HG03457 (cell line): ENCODE measurements around the gene MSX1.

Experiments
- ATAC-seq: cut with Tn5 transposase; IDR thresholded peaks from one replicate; pipeline ENCODE4 v1.9.1; 2021; ENCODE audit warnings: moderate number of reproducible peaks; ENCODE audit not compliant: unreplicated experiment

Gene MSX1

GRCh38 chr4:4868758-4869723, 9.6 kb downstream of the MSX1 start:
- no peak for ATAC-seq

GRCh38 chr4:4869731-4870571, 10.5 kb downstream of the MSX1 start:
- ATAC-seq, result no peak

DNA sequence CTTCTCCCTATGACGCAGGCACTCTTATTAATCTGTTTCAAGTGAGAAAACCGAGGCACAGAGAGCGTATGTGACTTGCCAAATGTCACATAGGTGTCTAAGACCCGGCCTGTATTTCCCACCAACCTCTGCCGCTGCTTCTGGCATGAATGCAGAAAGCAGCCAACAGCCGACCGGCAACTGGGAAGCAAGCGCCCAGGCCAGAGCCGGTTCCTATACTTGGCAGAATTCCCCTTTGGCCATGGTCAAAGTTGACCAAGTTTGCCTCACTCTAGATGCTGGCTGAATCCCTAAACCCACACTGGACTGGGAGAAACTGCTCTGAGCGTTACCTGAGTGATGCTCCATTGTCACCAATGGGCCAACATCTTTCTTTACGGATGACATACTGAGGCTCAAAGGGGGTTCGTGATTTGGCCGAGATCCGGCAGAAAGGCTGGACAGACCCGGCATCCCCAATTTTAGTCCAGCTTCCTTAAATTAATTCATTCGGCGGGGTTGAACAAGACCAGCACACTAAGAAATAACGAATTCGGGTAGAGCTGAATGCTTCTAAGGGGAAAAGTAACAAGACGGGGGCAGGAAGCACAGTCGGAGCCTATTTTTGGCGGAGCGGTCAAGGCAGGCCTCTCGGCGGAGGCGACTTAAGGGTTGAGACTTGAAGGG, 11.2 kb downstream of the MSX1 start:
- ATAC-seq, result no peak

DNA sequence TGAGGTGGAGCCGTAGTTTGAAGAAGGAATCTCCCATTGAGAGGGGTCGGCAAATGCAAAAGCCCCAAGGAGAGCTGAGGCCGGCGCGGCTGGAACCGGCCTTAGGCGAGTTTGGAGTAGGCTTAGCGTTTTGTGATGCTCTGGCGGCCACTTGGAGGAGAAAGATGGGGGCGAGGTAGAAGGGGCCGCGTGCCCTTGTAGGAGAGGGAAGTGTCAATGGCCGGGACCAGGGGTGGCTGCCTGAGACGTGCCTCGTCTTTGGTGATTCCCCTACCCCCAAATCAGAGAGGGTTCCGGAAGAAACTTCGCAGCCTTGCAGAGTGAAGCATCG, 11.7 kb downstream of the MSX1 start:
- ATAC-seq, result no peak

DNA sequence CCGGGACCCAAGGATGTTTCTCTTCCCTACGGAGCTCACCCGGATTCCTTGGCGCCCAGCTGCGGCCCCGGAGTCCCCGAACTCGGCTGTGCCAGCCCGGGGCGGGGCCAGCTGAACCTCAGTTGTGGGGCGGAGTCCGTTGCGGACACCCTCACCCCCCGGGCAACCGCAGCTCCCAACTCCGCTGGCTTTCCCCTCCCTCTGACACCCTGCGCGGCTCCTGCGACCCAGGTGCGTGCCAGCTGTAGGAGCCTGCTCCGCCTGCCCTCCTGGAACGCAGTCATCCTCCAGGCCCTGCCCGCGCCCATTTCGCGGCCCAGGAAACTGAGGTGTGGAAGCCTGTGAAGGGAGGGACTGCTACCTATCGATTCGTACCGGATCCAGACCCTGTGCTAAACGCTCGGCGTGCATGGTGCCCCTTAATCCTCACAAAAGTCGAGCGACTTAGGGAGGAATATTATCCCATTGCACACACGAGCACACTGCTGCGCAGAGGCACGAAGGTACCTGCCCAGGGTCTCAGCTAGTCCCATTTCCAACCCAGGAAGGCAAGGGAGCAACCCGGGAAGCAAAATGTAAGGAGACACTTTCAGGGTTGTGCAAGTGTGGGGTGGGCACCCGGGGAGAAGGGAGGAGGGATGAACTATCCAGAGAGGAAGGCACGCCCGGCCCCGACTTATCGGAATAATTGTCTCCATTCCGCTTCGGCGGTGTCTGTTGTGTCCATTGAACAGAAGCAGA, 12.3 kb downstream of the MSX1 start:
- ATAC-seq, result no peak

GRCh38 chr4:4872314-4872903, 12.9 kb downstream of the MSX1 start:
- ATAC-seq, result no peak

DNA sequence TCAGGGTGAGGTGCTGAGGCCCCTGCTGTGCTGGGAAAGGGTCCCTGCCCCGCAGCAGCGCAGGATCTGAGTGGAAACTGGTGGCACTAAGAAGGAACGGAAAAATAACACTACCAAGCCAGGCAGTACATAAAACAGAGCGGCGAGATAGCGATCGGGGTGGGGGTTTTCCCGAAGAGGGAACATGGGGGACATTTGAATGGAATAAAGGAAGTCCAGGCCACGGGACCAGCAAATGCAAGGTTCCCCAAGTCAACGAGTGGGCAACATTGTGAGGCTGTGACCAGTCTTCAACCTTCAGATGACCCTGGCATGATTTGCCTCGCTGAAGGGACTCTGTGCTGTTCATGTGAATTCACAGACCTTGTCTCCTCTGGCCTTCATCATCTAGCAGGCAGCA, 13.7 kb downstream of the MSX1 start:
- ATAC-seq, result no peak

GRCh38 chr4:4874254-4874653, 14.8 kb downstream of the MSX1 start:
- no peak for ATAC-seq

- ATAC-seq, result no peak
Observed at GRCh38 chr4:4875147-4875546, 15.7 kb downstream of the MSX1 start.

DNA sequence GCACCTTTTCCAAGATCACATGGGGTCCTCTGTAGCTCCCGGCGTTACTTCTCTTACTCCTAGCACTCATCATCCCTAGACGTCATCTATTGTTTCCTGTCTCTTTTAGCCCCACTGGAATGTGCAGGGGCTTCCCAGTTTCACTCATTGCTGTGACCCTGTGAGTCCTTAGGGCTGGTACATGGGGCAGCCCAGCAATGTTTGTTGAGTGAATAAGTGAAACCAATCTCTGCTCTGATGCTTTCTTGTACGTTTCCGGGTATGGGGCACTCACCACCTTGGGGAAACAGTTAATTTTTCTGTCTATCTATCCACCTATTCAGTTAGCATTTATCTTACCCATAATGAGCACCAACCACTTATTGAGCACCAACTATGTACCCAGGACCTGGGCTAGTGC, 16.1 kb downstream of the MSX1 start:
- ATAC-seq, result no peak

DNA sequence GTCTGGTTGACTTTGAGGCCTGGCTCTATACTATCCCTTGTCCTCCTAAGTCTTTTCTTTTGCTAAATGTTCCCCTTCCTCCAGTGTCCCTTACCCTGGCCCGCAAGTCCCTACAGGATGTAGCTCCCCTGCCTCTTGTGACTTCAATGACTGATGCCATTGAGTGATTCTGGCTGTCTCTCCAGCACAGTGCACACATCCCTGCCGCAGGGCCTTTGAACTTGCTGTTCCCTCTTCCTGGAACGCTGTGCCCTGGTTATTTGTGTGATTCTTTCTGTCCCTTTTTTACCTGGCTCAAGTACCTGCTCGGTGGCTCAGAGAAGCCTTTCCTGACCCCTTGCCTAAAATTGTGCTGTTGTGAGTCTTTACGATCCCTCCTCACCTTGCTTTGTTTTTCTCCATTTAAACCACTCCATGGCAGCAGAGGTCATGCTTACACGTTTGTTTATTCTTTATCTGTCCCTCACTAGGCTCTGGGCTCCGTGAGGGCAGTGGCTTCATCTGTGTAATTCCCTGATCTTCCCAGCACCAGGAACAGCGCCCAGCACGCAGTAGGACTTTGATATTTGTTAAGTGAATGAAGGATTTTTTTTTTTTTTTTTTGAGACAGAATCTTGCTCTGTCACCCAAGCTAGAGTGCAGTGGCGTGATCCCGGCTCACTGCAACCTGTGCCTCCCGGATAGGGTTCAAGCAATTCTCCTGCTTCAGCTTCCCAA, 17.6 kb downstream of the MSX1 start:
- ATAC-seq, result no peak

DNA sequence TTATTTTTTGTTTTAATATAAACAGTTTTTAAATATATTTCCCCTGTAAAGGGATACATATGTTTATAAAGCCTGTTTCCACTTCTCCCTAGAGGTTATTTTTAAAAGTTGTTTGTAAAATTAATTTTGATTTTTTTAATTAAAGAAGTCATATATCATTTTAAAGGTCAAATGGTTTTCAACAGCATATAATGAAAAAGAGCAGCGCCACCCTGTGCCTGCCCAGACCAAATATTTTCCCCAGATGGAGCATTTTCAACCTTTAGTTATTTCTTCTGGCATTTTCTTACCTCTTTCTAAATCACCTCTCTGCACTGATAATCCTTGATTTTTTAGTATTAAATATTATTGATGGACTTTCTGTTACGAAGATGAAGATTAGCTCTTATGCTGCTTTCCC, 21.0 kb downstream of the MSX1 start:
- no peak for ATAC-seq

DNA sequence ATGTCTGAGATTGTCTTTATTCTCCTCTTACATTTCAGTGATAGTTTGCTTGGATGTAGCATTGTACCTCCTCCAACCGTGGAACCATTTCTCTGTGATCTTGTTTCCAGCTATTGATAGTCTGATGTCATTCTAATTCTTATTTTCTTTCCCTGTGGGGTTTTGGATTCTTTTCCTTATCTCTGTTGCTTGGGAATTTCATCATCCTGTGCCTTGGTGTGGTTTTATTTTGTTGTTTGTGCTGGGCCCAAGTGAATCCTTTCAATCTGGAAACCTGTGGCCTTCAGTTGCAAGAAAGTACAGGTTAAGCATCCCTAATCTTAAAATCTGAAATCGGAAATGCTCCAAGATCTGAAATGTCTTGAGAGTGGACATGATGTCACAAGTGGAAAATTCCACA, 22.0 kb downstream of the MSX1 start:
- ATAC-seq, result no peak

DNA sequence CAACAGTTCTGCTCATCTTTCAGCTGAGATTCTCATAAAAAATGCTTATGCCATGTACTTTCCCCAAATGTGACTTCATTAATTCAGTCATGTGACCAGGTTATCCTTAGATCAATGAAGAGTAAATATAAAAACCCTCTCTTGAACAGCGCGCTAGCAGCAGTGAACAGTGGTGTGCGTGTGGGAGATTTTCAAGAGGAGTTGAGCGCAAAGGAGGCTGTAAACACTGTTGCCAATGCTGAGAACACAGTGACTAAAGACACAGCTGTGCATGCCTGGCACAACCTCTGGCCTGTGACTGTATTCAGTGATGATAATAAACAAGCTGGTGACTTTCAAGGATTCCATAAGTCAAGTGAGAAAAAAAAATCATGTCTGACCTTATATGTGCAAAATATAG, 25.1 kb downstream of the MSX1 start:
- no peak for ATAC-seq

- ATAC-seq, result no peak
Observed at GRCh38 chr4:4887426-4887825, 28.0 kb downstream of the MSX1 start.

GRCh38 chr4:4888695-4889094, 29.2 kb downstream of the MSX1 start:
- no peak for ATAC-seq

- ATAC-seq, result no peak
Observed at GRCh38 chr4:4889781-4890180, 30.3 kb downstream of the MSX1 start.

- ATAC-seq, result no peak
Observed at GRCh38 chr4:4890574-4891255, 31.2 kb downstream of the MSX1 start.

GRCh38 chr4:4893721-4894120, 34.3 kb downstream of the MSX1 start:
- ATAC-seq, result no peak
